ENCODE results near the gene CLEC20A.
A peak's percentile ranks its signal among the peaks of the same experiment; 100 is the strongest.

CLEC20A gene

GRCh38 chr1:178520803-178521202, 24.0 kb upstream of the CLEC20A start:
- TF ChIP-seq CTCF (IDR thresholded peaks at IDR 0.05; ENCODE audit: low read depth, low read length), result no peak
- DNase-seq (ENCODE audit: low read depth, low spot score), result no peak
- in situ Hi-C loops (cut with HindIII; ENCODE audit: low sequenced_read_pairs), result no loop called here
- no peak overlapping the region for H3K4me3 ChIP-seq (ENCODE audit: low read depth, low read length)

- in situ Hi-C loops (cut with HindIII; ENCODE audit: low sequenced_read_pairs), result no loop called here
- no peak for TF ChIP-seq CTCF (IDR thresholded peaks at IDR 0.05; ENCODE audit: low read depth, low read length)
- no peak overlapping the region for H3K4me3 ChIP-seq (ENCODE audit: low read depth, low read length)
- no peak for DNase-seq (ENCODE audit: low read depth, low spot score)
Observed at GRCh38 chr1:178518894-178519293, 22.1 kb upstream of the CLEC20A start.

GRCh38 chr1:178516110-178516509, 19.3 kb upstream of the CLEC20A start:
- H3K4me3 ChIP-seq (ENCODE audit: low read depth, low read length), result no peak overlapping the region
- in situ Hi-C loops (cut with HindIII; ENCODE audit: low sequenced_read_pairs), result no loop called here
- no peak for TF ChIP-seq CTCF (IDR thresholded peaks at IDR 0.05; ENCODE audit: low read depth, low read length)
- DNase-seq (ENCODE audit: low read depth, low spot score), result no peak

- DNase-seq (ENCODE audit: low read depth, low spot score), result peak; percentile 23
- no peak overlapping the region for H3K4me3 ChIP-seq (ENCODE audit: low read depth, low read length)
- in situ Hi-C loops (cut with HindIII; ENCODE audit: low sequenced_read_pairs), result no loop called here
- no peak for TF ChIP-seq CTCF (IDR thresholded peaks at IDR 0.05; ENCODE audit: low read depth, low read length)
Observed at GRCh38 chr1:178513278-178513983, 16.7 kb upstream of the CLEC20A start.

- H3K4me3 ChIP-seq (ENCODE audit: low read depth, low read length), result no peak within 1 kb of the TSS
- DNase-seq (ENCODE audit: low read depth, low spot score), result no peak
- no peak for TF ChIP-seq CTCF (IDR thresholded peaks at IDR 0.05; ENCODE audit: low read depth, low read length)
- in situ Hi-C loops (cut with HindIII; ENCODE audit: low sequenced_read_pairs), result no loop called here
Observed at GRCh38 chr1:178512566-178513277, 16.0 kb upstream of the CLEC20A start, which contains the start of gene TEX35. Gene TEX35, plus strand, starts transcription at chr1:178513109. Its CDS starts 80 bp downstream, at chr1:178513189.

- no peak overlapping the region for H3K4me3 ChIP-seq (ENCODE audit: low read depth, low read length)
- in situ Hi-C loops (cut with HindIII; ENCODE audit: low sequenced_read_pairs), result no loop called here
- DNase-seq (ENCODE audit: low read depth, low spot score), result no peak
- TF ChIP-seq CTCF (IDR thresholded peaks at IDR 0.05; ENCODE audit: low read depth, low read length), result no peak
Observed at GRCh38 chr1:178510155-178510554, 13.4 kb upstream of the CLEC20A start.

Data from astrocyte of the spinal cord (primary cell).